DND-41 (cell line): ENCODE results near the gene GRIA1.

Experiments
- ATAC-seq: fragments of 200-7000 bp; cut with Tn5 transposase; 3 replicates; pipeline ENCODE4 v1.9.1; 2021; ENCODE audit warnings: low read depth; ENCODE audit not compliant: insufficient read depth
- DNase-seq: peaks from one replicate; pipeline ENCODE4 v3.0.0-alpha.2; 2020
- H2AFZ ChIP-seq: 2 replicates; pipeline ENCODE4 v1.6.0; 2012; ENCODE audit warnings: low read depth, low read length
- H3K27ac ChIP-seq: 2 replicates; pipeline ENCODE4 v1.5.1; 2012; ENCODE audit warnings: low read length, inconsistent platforms
- H3K27me3 ChIP-seq: fragments of 200-600 bp; sonication (generic); 2 replicates; pipeline ENCODE4 v1.6.0; 2012; ENCODE audit warnings: low read length, mild to moderate bottlenecking, inconsistent platforms; ENCODE audit not compliant: insufficient read depth, poor library complexity
- H3K36me3 ChIP-seq: 2 replicates; pipeline ENCODE4 v1.5.1; 2012; ENCODE audit warnings: low read length, inconsistent platforms; ENCODE audit not compliant: insufficient read depth
- H3K4me1 ChIP-seq: 2 replicates; pipeline ENCODE4 v1.5.1; 2012; ENCODE audit warnings: mild to moderate bottlenecking, low read length; ENCODE audit not compliant: insufficient read depth
- H3K4me2 ChIP-seq: 2 replicates; pipeline ENCODE4 v1.6.0; 2012; ENCODE audit warnings: mild to moderate bottlenecking, moderate library complexity, low read length, inconsistent platforms; ENCODE audit not compliant: insufficient read depth
- H3K4me3 ChIP-seq, 2 experiments: fragments of 200-600 bp in 1 of 2; shearing (Covaris generic) in 1 of 2; 2 replicates each; pipeline ENCODE4 v1.5.1; 2012 to 2016; ENCODE audit warnings: inconsistent platforms in 2 of 2, low read length in 2 of 2, mild to moderate bottlenecking in 2 of 2, low read depth in 1 of 2, moderate library complexity in 1 of 2
- H3K79me2 ChIP-seq: 2 replicates; pipeline ENCODE4 v1.6.0; 2012; ENCODE audit warnings: low read length, inconsistent platforms; ENCODE audit not compliant: insufficient read depth
- H3K9ac ChIP-seq: 2 replicates; pipeline ENCODE4 v1.6.0; 2012; ENCODE audit warnings: low read depth, mild to moderate bottlenecking, inconsistent platforms, low read length, moderate library complexity
- H3K9me3 ChIP-seq: 2 replicates; pipeline ENCODE4 v1.5.1; 2012; ENCODE audit warnings: low read length, moderate library complexity, mild to moderate bottlenecking, inconsistent platforms; ENCODE audit not compliant: insufficient read depth, severe bottlenecking
- H4K20me1 ChIP-seq: 2 replicates; pipeline ENCODE4 v1.6.0; 2012; ENCODE audit warnings: low read length; ENCODE audit not compliant: insufficient read depth
- EZH2 ChIP-seq: IDR thresholded peaks from 3 replicates; pipeline ENCODE4 v1.6.1; 2012; ENCODE audit warnings: borderline replicate concordance, low read depth, mild to moderate bottlenecking, moderate library complexity, low read length, inconsistent platforms; ENCODE audit not compliant: severe bottlenecking
- TF ChIP-seq, protein P1 (sequence below): IDR thresholded peaks from 2 replicates; pipeline ENCODE4 v1.5.1; 2012; ENCODE audit warnings: borderline replicate concordance, low read length, moderate library complexity, mild to moderate bottlenecking; ENCODE audit not compliant: poor library complexity, severe bottlenecking; ENCODE audit errors: extremely low read depth

The GRIA1 gene

GRCh38 chr5:153809166-153809565, 318.7 kb downstream of the GRIA1 start:
- H2AFZ ChIP-seq: no peak overlapping the region
- H4K20me1 ChIP-seq: no peaks in the 10 kb centered on the region
- H3K36me3 ChIP-seq: no peaks in the 10 kb centered on the region
- no peak overlapping the region for H3K4me3 ChIP-seq
- H3K4me1 ChIP-seq: no peaks in the 10 kb centered on the region
- no peak overlapping the region for H3K9ac ChIP-seq
- no peak for ATAC-seq
- H3K27ac ChIP-seq: no peak overlapping the region
- DNase-seq: no peak
- TF ChIP-seq, protein P1, sequence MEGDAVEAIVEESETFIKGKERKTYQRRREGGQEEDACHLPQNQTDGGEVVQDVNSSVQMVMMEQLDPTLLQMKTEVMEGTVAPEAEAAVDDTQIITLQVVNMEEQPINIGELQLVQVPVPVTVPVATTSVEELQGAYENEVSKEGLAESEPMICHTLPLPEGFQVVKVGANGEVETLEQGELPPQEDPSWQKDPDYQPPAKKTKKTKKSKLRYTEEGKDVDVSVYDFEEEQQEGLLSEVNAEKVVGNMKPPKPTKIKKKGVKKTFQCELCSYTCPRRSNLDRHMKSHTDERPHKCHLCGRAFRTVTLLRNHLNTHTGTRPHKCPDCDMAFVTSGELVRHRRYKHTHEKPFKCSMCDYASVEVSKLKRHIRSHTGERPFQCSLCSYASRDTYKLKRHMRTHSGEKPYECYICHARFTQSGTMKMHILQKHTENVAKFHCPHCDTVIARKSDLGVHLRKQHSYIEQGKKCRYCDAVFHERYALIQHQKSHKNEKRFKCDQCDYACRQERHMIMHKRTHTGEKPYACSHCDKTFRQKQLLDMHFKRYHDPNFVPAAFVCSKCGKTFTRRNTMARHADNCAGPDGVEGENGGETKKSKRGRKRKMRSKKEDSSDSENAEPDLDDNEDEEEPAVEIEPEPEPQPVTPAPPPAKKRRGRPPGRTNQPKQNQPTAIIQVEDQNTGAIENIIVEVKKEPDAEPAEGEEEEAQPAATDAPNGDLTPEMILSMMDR: no peak
- no peak for TF ChIP-seq EZH2
- H3K9me3 ChIP-seq: no peaks in the 10 kb centered on the region
- no peak overlapping the region for H3K4me2 ChIP-seq
- H3K27me3 ChIP-seq: no peaks in the 10 kb centered on the region
- H3K79me2 ChIP-seq: no peaks in the 10 kb centered on the region

- no peaks in the 10 kb centered on the region for H3K4me1 ChIP-seq
- H3K4me2 ChIP-seq: no peak overlapping the region
- ATAC-seq: no peak
- no peaks in the 10 kb centered on the region for H3K79me2 ChIP-seq
- H2AFZ ChIP-seq: no peak overlapping the region
- no peak overlapping the region for H3K27ac ChIP-seq
- no peak overlapping the region for H3K9ac ChIP-seq
- H3K36me3 ChIP-seq: no peaks in the 10 kb centered on the region
- no peaks in the 10 kb centered on the region for H3K9me3 ChIP-seq
- TF ChIP-seq, protein P1: no peak
- TF ChIP-seq EZH2: no peak
- no peaks in the 10 kb centered on the region for H3K27me3 ChIP-seq
- no peak for DNase-seq
- no peak overlapping the region for H3K4me3 ChIP-seq
- H4K20me1 ChIP-seq: no peaks in the 10 kb centered on the region
Measured at GRCh38 chr5:153813901-153814300, 323.4 kb downstream of the GRIA1 start.

DNA sequence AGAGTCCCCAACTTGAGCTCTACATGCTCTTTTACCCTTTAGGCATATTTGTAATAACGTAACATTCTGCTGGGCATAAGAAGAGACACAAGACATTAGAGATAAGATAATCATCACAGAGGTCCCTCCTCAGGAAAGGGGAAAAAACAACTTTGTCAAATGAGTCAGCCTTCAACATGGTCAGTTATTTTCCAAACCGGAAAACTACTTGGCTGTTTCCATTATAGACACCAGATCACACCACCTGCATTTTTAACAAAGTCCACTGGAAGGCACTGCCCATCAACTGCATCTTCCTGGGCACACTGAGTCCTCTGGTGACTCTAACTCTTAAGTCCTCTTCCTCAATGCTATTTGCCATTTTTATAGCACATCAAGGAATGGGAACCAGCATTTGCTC, 326.4 kb downstream of the GRIA1 start:
- TF ChIP-seq EZH2: no peak
- TF ChIP-seq, protein P1: no peak

DNA sequence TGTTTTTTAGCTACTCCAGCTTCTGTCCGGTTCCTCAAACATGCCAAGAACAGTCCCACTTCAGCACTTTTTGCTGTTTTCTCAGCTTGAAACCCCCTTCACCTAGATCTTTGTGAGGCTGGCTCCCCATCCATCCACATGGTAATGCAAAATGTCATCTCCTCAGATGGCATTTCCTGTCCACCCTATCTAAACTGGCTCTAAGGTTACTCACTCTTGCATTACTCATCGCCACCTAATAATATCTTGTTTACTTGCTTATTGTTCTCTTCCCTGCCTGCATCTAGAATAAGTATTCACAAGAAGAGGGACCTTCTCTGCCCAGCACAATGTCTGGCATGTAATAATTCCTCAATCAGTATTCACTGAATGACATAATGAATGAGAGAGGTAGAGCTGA, 328.2 kb downstream of the GRIA1 start:
- no peaks in the 10 kb centered on the region for H3K79me2 ChIP-seq
- no peaks in the 10 kb centered on the region for H3K27me3 ChIP-seq
- DNase-seq: no peak
- no peaks in the 10 kb centered on the region for H4K20me1 ChIP-seq
- no peak overlapping the region for H3K9ac ChIP-seq
- no peaks in the 10 kb centered on the region for H3K36me3 ChIP-seq
- no peaks in the 10 kb centered on the region for H3K4me1 ChIP-seq
- H2AFZ ChIP-seq: no peak overlapping the region
- TF ChIP-seq, protein P1: no peak
- TF ChIP-seq EZH2: no peak
- H3K4me3 ChIP-seq: no peak overlapping the region
- ATAC-seq: no peak
- no peaks in the 10 kb centered on the region for H3K9me3 ChIP-seq
- H3K27ac ChIP-seq: no peak overlapping the region
- no peak overlapping the region for H3K4me2 ChIP-seq

More for the DNA sequence above, 326.4 kb downstream of the GRIA1 start:
- Histone ChIP-seq H3K27ac (no peak overlapping the region), H3K36me3 (no peaks in the 10 kb centered on the region), H4K20me1 (no peaks in the 10 kb centered on the region), H3K9ac (no peak overlapping the region), H3K27me3 (no peaks in the 10 kb centered on the region), H3K9me3 (no peaks in the 10 kb centered on the region), H2AFZ (no peak overlapping the region), H3K79me2 (no peaks in the 10 kb centered on the region), H3K4me1 (no peaks in the 10 kb centered on the region), H3K4me2 (no peak overlapping the region), H3K4me3 (no peak overlapping the region)
- ATAC-seq (no peak), DNase-seq (no peak)
